ENCODE data around the gene CSNK1G3.

Gene CSNK1G3

GRCh38 chr5:123520677-123521247, 8.8 kb downstream of the CSNK1G3 start:
- no peaks in the 10 kb centered on the region for H3K9me3 ChIP-seq (ENCODE audit: low read length)
- H3K27me3 ChIP-seq (ENCODE audit: insufficient read depth, low read length): no peaks in the 10 kb centered on the region
- no peak overlapping the region for H3K4me3 ChIP-seq (ENCODE audit: low read length)
- no peak overlapping the region for H2AFZ ChIP-seq (ENCODE audit: low read depth, low read length)
- H3K4me1 ChIP-seq (ENCODE audit: insufficient read depth, low read length): no peaks in the 10 kb centered on the region
- H3K36me3 ChIP-seq (ENCODE audit: insufficient read depth, low read length): no peaks in the 10 kb centered on the region

GRCh38 chr5:123524146-123524545, 12.2 kb downstream of the CSNK1G3 start:
- Histone ChIP-seq H2AFZ (ENCODE audit: low read depth, low read length) (no peak overlapping the region), H3K4me3 (ENCODE audit: low read length) (no peak overlapping the region), H3K36me3 (ENCODE audit: insufficient read depth, low read length) (no peaks in the 10 kb centered on the region), H3K27me3 (ENCODE audit: insufficient read depth, low read length) (no peaks in the 10 kb centered on the region), H3K4me1 (ENCODE audit: insufficient read depth, low read length) (no peaks in the 10 kb centered on the region), H3K9me3 (ENCODE audit: low read length) (no peaks in the 10 kb centered on the region)

GRCh38 chr5:123527190-123527589, 15.2 kb downstream of the CSNK1G3 start:
- H3K36me3 ChIP-seq (ENCODE audit: insufficient read depth, low read length): no peaks in the 10 kb centered on the region
- no peak overlapping the region for H3K4me3 ChIP-seq (ENCODE audit: low read length)
- no peaks in the 10 kb centered on the region for H3K27me3 ChIP-seq (ENCODE audit: insufficient read depth, low read length)
- H3K9me3 ChIP-seq (ENCODE audit: low read length): no peaks in the 10 kb centered on the region
- no peak overlapping the region for H2AFZ ChIP-seq (ENCODE audit: low read depth, low read length)
- no peaks in the 10 kb centered on the region for H3K4me1 ChIP-seq (ENCODE audit: insufficient read depth, low read length)

- Histone ChIP-seq H3K27me3 (ENCODE audit: insufficient read depth, low read length) (no peaks in the 10 kb centered on the region), H3K4me1 (ENCODE audit: insufficient read depth, low read length) (no peaks in the 10 kb centered on the region), H3K4me3 (ENCODE audit: low read length) (no peak overlapping the region), H3K9me3 (ENCODE audit: low read length) (no peaks in the 10 kb centered on the region), H2AFZ (ENCODE audit: low read depth, low read length) (no peak overlapping the region), H3K36me3 (ENCODE audit: insufficient read depth, low read length) (no peaks in the 10 kb centered on the region)
Measured at GRCh38 chr5:123528065-123528464, 16.1 kb downstream of the CSNK1G3 start.

- Histone ChIP-seq H3K4me3 (ENCODE audit: low read length) (no peak overlapping the region), H3K27me3 (ENCODE audit: insufficient read depth, low read length) (no peaks in the 10 kb centered on the region), H2AFZ (ENCODE audit: low read depth, low read length) (no peak overlapping the region), H3K36me3 (ENCODE audit: insufficient read depth, low read length) (no peaks in the 10 kb centered on the region), H3K9me3 (ENCODE audit: low read length) (no peaks in the 10 kb centered on the region), H3K4me1 (ENCODE audit: insufficient read depth, low read length) (no peaks in the 10 kb centered on the region)
Measured at GRCh38 chr5:123528878-123529277, 16.9 kb downstream of the CSNK1G3 start.

- H3K36me3 ChIP-seq (ENCODE audit: insufficient read depth, low read length): no peaks in the 10 kb centered on the region
- H3K9me3 ChIP-seq (ENCODE audit: low read length): no peaks in the 10 kb centered on the region
- peaks cover 3% of the 10 kb centered on the region for H3K4me1 ChIP-seq (ENCODE audit: insufficient read depth, low read length)
- no peak overlapping the region for H2AFZ ChIP-seq (ENCODE audit: low read depth, low read length)
- H3K4me3 ChIP-seq (ENCODE audit: low read length): no peak overlapping the region
- H3K27me3 ChIP-seq (ENCODE audit: insufficient read depth, low read length): no peaks in the 10 kb centered on the region
Measured at GRCh38 chr5:123530728-123531127, 18.8 kb downstream of the CSNK1G3 start.

GRCh38 chr5:123535648-123536047, 23.7 kb downstream of the CSNK1G3 start:
- no peak overlapping the region for H2AFZ ChIP-seq (ENCODE audit: low read depth, low read length)
- H3K4me3 ChIP-seq (ENCODE audit: low read length): no peak overlapping the region
- H3K4me1 ChIP-seq (ENCODE audit: insufficient read depth, low read length): peaks cover 4% of the 10 kb centered on the region
- H3K9me3 ChIP-seq (ENCODE audit: low read length): no peaks in the 10 kb centered on the region
- no peaks in the 10 kb centered on the region for H3K36me3 ChIP-seq (ENCODE audit: insufficient read depth, low read length)
- no peaks in the 10 kb centered on the region for H3K27me3 ChIP-seq (ENCODE audit: insufficient read depth, low read length)

GRCh38 chr5:123537256-123537655, 25.3 kb downstream of the CSNK1G3 start:
- no peaks in the 10 kb centered on the region for H3K36me3 ChIP-seq (ENCODE audit: insufficient read depth, low read length)
- no peak overlapping the region for H3K4me3 ChIP-seq (ENCODE audit: low read length)

GRCh38 chr5:123537845-123538244, 25.9 kb downstream of the CSNK1G3 start:
- H3K9me3 ChIP-seq (ENCODE audit: low read length): no peaks in the 10 kb centered on the region
- H3K36me3 ChIP-seq (ENCODE audit: insufficient read depth, low read length): no peaks in the 10 kb centered on the region
- peaks cover 4% of the 10 kb centered on the region for H3K4me1 ChIP-seq (ENCODE audit: insufficient read depth, low read length)
- H3K4me3 ChIP-seq (ENCODE audit: low read length): no peak overlapping the region
- H2AFZ ChIP-seq (ENCODE audit: low read depth, low read length): no peak overlapping the region
- no peaks in the 10 kb centered on the region for H3K27me3 ChIP-seq (ENCODE audit: insufficient read depth, low read length)

More at GRCh38 chr5:123537256-123537655, 25.3 kb downstream of the CSNK1G3 start:
- no peaks in the 10 kb centered on the region for H3K27me3 ChIP-seq (ENCODE audit: insufficient read depth, low read length)
- H3K9me3 ChIP-seq (ENCODE audit: low read length): no peaks in the 10 kb centered on the region
- no peak overlapping the region for H2AFZ ChIP-seq (ENCODE audit: low read depth, low read length)
- peaks cover 4% of the 10 kb centered on the region for H3K4me1 ChIP-seq (ENCODE audit: insufficient read depth, low read length)

- Histone ChIP-seq H3K4me1 (ENCODE audit: insufficient read depth, low read length) (peaks cover 4% of the 10 kb centered on the region), H3K4me3 (ENCODE audit: low read length) (no peak overlapping the region), H3K36me3 (ENCODE audit: insufficient read depth, low read length) (no peaks in the 10 kb centered on the region), H2AFZ (ENCODE audit: low read depth, low read length) (no peak overlapping the region), H3K27me3 (ENCODE audit: insufficient read depth, low read length) (no peaks in the 10 kb centered on the region), H3K9me3 (ENCODE audit: low read length) (no peaks in the 10 kb centered on the region)
Measured at GRCh38 chr5:123538670-123539459, 26.9 kb downstream of the CSNK1G3 start.

- H3K36me3 ChIP-seq (ENCODE audit: insufficient read depth, low read length): no peaks in the 10 kb centered on the region
- peaks cover 3% of the 10 kb centered on the region for H3K4me1 ChIP-seq (ENCODE audit: insufficient read depth, low read length)
- H2AFZ ChIP-seq (ENCODE audit: low read depth, low read length): no peak overlapping the region
- no peaks in the 10 kb centered on the region for H3K27me3 ChIP-seq (ENCODE audit: insufficient read depth, low read length)
- no peaks in the 10 kb centered on the region for H3K9me3 ChIP-seq (ENCODE audit: low read length)
- H3K4me3 ChIP-seq (ENCODE audit: low read length): no peak overlapping the region
Measured at GRCh38 chr5:123540534-123540933, 28.6 kb downstream of the CSNK1G3 start.

GRCh38 chr5:123543438-123543837, 31.5 kb downstream of the CSNK1G3 start:
- Histone ChIP-seq H3K27me3 (ENCODE audit: insufficient read depth, low read length) (no peaks in the 10 kb centered on the region), H3K4me3 (ENCODE audit: low read length) (no peak overlapping the region), H2AFZ (ENCODE audit: low read depth, low read length) (no peak overlapping the region), H3K9me3 (ENCODE audit: low read length) (no peaks in the 10 kb centered on the region), H3K4me1 (ENCODE audit: insufficient read depth, low read length) (no peaks in the 10 kb centered on the region), H3K36me3 (ENCODE audit: insufficient read depth, low read length) (no peaks in the 10 kb centered on the region)

GRCh38 chr5:123545506-123545905, 33.5 kb downstream of the CSNK1G3 start:
- Histone ChIP-seq H3K27me3 (ENCODE audit: insufficient read depth, low read length) (no peaks in the 10 kb centered on the region), H3K4me3 (ENCODE audit: low read length) (no peak overlapping the region), H2AFZ (ENCODE audit: low read depth, low read length) (no peak overlapping the region), H3K4me1 (ENCODE audit: insufficient read depth, low read length) (no peaks in the 10 kb centered on the region), H3K9me3 (ENCODE audit: low read length) (no peaks in the 10 kb centered on the region), H3K36me3 (ENCODE audit: insufficient read depth, low read length) (peaks cover 4% of the 10 kb centered on the region)

Measured in neuron (in vitro differentiated cells).